ENCODE results near the gene HSDL1. TPM values are rescaled to one million over a fixed set of nuclear protein-coding genes. Genes with fewer than 3 reads are reported as not detected.

HSDL1 gene
- total RNA-seq, 1 experiment from 2014 or later, result 35.8 TPM

DNA sequence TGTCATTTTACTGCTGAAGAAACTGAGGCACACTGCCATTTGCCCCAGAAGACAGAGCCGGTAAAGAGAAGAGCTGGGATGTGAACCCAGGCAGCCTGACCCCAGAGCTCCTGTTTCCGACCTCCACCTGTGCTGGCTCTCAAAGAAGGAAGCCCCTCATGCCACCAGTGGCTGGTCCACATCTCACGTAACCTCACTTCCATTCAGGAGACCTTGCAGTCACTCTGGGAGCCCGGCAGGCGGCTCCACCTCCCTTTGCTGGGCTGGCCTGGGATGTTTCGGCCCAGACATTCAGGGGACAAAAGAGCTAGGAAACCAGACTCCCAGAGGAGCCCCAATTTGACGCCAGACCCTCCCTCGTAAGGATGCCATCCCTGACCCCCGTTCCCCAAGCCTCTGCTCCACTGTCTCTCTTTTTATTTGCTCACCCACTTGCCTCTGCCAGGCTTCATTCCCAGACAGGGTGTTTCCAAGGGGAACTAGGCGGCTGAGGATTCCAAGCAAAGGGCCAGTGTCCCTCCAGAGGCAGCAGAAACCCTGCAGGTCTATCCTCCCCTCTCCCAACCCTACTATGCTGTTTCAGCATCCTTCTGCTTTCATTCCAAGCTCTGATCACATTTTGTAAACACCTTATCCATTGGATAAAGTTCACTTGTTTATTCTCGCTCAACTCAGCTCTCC is 39.1 kb upstream of the HSDL1 start:
- ChIA-PET POLR2A (no interaction called here), RAD21 (ENCODE audit: low non-redundant PET in 1 of 2, low total read pairs in 2 of 2, uncharacterized antibody in 2 of 2, unreplicated experiment in 2 of 2) (no interaction called here), CTCF (interaction anchor here (0.7 kb wide), 1 partner anchor 124 kb away, joined by 3 read pairs; no protein-coding TSS in a partner anchor)
- TF ChIP-seq POLR2AphosphoS5 (IDR thresholded peaks at IDR 0.05; ENCODE audit: low read depth, low read length) (no peak), SIN3A (IDR thresholded peaks at IDR 0.05; ENCODE audit: low read depth) (no peak), ELF1 (IDR thresholded peaks at IDR 0.05; ENCODE audit: borderline replicate concordance, low read depth) (no peak), FOSL1 (IDR thresholded peaks at IDR 0.05; ENCODE audit: low read depth) (no peak), ZNF274 (IDR thresholded peaks at IDR 0.05; ENCODE audit: low read depth, low read length) (no peak), EZH2phosphoT487 (IDR thresholded peaks at IDR 0.05; ENCODE audit: borderline replicate concordance) (no peak), RAD21 (IDR thresholded peaks at IDR 0.05; ENCODE audit: low read depth) (0 out of 2 replicates have a peak, but pooled peaks have one; percentile 17), JUND (IDR thresholded peaks at IDR 0.05) (no peak), YY1 (IDR thresholded peaks at IDR 0.05; ENCODE audit: extremely low read depth, insufficient replicate concordance, low read depth, low read length) (no peak)
- TF ChIP-seq, protein P1, sequence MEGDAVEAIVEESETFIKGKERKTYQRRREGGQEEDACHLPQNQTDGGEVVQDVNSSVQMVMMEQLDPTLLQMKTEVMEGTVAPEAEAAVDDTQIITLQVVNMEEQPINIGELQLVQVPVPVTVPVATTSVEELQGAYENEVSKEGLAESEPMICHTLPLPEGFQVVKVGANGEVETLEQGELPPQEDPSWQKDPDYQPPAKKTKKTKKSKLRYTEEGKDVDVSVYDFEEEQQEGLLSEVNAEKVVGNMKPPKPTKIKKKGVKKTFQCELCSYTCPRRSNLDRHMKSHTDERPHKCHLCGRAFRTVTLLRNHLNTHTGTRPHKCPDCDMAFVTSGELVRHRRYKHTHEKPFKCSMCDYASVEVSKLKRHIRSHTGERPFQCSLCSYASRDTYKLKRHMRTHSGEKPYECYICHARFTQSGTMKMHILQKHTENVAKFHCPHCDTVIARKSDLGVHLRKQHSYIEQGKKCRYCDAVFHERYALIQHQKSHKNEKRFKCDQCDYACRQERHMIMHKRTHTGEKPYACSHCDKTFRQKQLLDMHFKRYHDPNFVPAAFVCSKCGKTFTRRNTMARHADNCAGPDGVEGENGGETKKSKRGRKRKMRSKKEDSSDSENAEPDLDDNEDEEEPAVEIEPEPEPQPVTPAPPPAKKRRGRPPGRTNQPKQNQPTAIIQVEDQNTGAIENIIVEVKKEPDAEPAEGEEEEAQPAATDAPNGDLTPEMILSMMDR (IDR thresholded peaks at IDR 0.05 in 2 of 3, conservative IDR thresholded peaks at IDR 0.05 in 1 of 3; ENCODE audit: borderline replicate concordance in 1 of 3, insufficient read depth in 1 of 3, low read depth in 2 of 3, low read length in 2 of 3), result peak in 1 of 3 experiments; percentile 19; a peak in 2 of 6 replicates
- Histone ChIP-seq H3K27me3 (ENCODE audit: insufficient read depth, low read length) (no peaks in the 10 kb centered on the region), H3K79me2 (ENCODE audit: insufficient read depth, low read length) (peaks cover 46% of the 10 kb centered on the region), H3K9me2 (ENCODE audit: insufficient read depth) (no peaks in the 10 kb centered on the region), H4K20me1 (ENCODE audit: insufficient read depth) (no peaks in the 10 kb centered on the region), H3K4me2 (ENCODE audit: low read length) (no peak overlapping the region), H2AFZ (ENCODE audit: low read depth, low read length, poor library complexity, severe bottlenecking) (no peak overlapping the region), H3K9me3 (ENCODE audit: control insufficient read depth in 1 of 2, insufficient read depth in 1 of 2, low read depth in 1 of 2, low read length in 2 of 2) (no peaks in the 10 kb centered on the region), H3K27ac (ENCODE audit: low read depth, low read length) (no peak overlapping the region), H3K9ac (ENCODE audit: low read length) (no peak overlapping the region), H3K36me3 (ENCODE audit: control insufficient read depth in 1 of 2, insufficient read depth in 2 of 2, low read length in 2 of 2) (peaks cover 27 to 50% of the 10 kb centered on the region in 2 experiments; a peak in 3 of 4 replicates), H3K4me3 (replicated peaks in 1 of 2; ENCODE audit: low read depth in 1 of 2, low read length in 2 of 2) (no peak overlapping the region), H3K4me1 (ENCODE audit: control insufficient read depth in 1 of 2, insufficient read depth in 2 of 2, low read length in 2 of 2) (peaks cover 9 to 14% of the 10 kb centered on the region in 2 experiments; a peak in 3 of 4 replicates)
- ATAC-seq (no peak), DNase-seq (ENCODE audit: low read depth, low spot score) (no peak)
- BruUV-seq (replicated peaks), result no TSS peak
- intact Hi-C loops (cut with micrococcal nuclease), result loop anchor here (10.0 kb wide), 1 partner anchor 301 kb away; no protein-coding TSS in a partner anchor

Data from HCT116 (cell line).